KMS-11 (cell line): ENCODE measurements around the gene SNX9.

Experiments used
- H2AFZ ChIP-seq: fragments of 200-600 bp; sonication (generic); 2 replicates; pipeline ENCODE4 v1.6.1; 2016; ENCODE audit warnings: antibody characterized with exemption, mixed run types, low read depth
- H3K27ac ChIP-seq: fragments of 200-600 bp; sonication (generic); 2 replicates; pipeline ENCODE4 v1.6.1; 2016; ENCODE audit warnings: mild to moderate bottlenecking, mixed run types
- H3K27me3 ChIP-seq: fragments of 200-600 bp; sonication (generic); 2 replicates; pipeline ENCODE4 v1.6.1; 2017; ENCODE audit warnings: mild to moderate bottlenecking, low read depth, mixed run types, moderate library complexity; ENCODE audit not compliant: insufficient read depth
- H3K36me3 ChIP-seq: fragments of 200-600 bp; sonication (generic); 2 replicates; pipeline ENCODE4 v1.6.1; 2017; ENCODE audit warnings: mild to moderate bottlenecking, mixed run types; ENCODE audit not compliant: insufficient read depth
- H3K4me1 ChIP-seq: fragments of 200-600 bp; sonication (generic); 2 replicates; pipeline ENCODE4 v1.6.1; 2016; ENCODE audit warnings: mild to moderate bottlenecking, low read depth, mixed run types; ENCODE audit not compliant: poor library complexity, severe bottlenecking
- H3K4me2 ChIP-seq: fragments of 200-600 bp; sonication (generic); 2 replicates; pipeline ENCODE4 v1.7.0; 2016; ENCODE audit warnings: mild to moderate bottlenecking, mixed run types
- H3K4me3 ChIP-seq: fragments of 200-600 bp; sonication (generic); IDR thresholded peaks from 2 replicates; pipeline ENCODE4 v1.6.1; 2017; ENCODE audit warnings: low read depth, low read length, mixed read lengths; ENCODE audit not compliant: insufficient read depth
- H3K79me2 ChIP-seq: fragments of 200-600 bp; sonication (generic); 2 replicates; pipeline ENCODE4 v1.6.1; 2016; ENCODE audit warnings: low read depth, mixed run types; ENCODE audit not compliant: insufficient read depth
- H3K9ac ChIP-seq: fragments of 200-600 bp; sonication (generic); 2 replicates; pipeline ENCODE4 v1.6.1; 2016; ENCODE audit warnings: mild to moderate bottlenecking, mixed run types
- H4K20me1 ChIP-seq: fragments of 200-600 bp; sonication (generic); 2 replicates; pipeline ENCODE4 v1.6.1; 2016; ENCODE audit warnings: mild to moderate bottlenecking, mixed run types; ENCODE audit not compliant: insufficient read depth
- CTCF ChIP-seq: fragments of 200-600 bp; sonication (generic); conservative IDR thresholded peaks from 2 replicates; pipeline ENCODE4 v1.6.1; 2017; ENCODE audit warnings: low read depth, mild to moderate bottlenecking, antibody characterized with exemption, low read length, moderate library complexity, mixed read lengths

The SNX9 gene

DNA sequence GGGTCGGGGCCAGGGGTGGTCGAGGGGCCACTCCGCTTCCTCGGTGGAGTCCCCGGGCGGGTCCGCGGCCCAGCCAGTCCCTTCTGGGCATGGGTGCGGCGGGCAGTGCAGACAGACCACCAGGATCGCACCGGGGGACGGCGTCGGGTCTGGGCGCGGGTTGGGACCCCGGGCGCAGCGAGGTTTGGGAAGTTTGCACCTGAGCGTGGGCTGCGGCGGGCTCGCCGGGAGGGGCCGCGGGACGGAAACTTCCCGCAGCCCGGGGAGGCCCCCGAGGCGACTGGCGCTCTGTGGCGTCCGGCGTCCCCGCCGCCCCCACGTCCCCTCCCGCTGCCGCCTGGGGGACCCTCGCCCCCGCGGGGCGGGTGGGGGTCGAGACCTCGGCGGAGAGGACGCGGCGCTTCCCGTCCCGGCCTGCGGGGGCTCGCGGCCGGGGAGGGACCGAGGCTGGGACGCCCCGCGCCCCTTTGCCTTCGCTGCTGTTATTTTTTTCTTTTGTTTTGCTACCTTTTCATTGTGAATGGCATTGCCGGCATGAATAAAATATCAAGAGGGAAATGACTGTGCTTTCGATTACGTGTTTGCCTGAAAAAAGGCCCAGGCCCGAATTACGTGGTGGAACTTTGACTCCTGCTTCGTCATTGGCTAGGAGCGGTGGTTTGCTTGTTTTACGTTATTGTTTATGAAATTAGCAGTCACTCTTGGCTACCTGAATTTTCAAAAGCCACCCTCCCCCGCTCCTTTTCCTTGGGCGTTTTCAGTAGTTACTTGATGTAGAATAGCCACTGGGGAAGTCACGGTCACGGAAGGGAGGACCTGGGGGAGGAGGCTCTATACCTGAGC is 703 bp downstream of the SNX9 start:
- Histone ChIP-seq H3K9ac (no peak overlapping the region; the same call in 1 of the 2 replicates), H3K27ac (no peak overlapping the region), H3K79me2 (no peaks in the 10 kb centered on the region), H3K4me3 (no peak overlapping the region), H3K4me2 (peak overlapping the region; percentile 82), H4K20me1 (no peaks in the 10 kb centered on the region), H3K36me3 (no peaks in the 10 kb centered on the region), H2AFZ (peak overlapping the region; percentile 64), H3K4me1 (peaks cover 10% of the 10 kb centered on the region), H3K27me3 (peaks cover 47% of the 10 kb centered on the region)
- TF ChIP-seq CTCF = no peak

- Histone ChIP-seq H3K36me3 (no peaks in the 10 kb centered on the region), H3K9ac (no peak overlapping the region), H2AFZ (no peak overlapping the region), H3K4me2 (no peak overlapping the region), H4K20me1 (no peaks in the 10 kb centered on the region), H3K27ac (no peak overlapping the region), H3K4me3 (no peak overlapping the region), H3K79me2 (no peaks in the 10 kb centered on the region), H3K27me3 (peaks cover 36% of the 10 kb centered on the region), H3K4me1 (peaks cover 26% of the 10 kb centered on the region)
- TF ChIP-seq CTCF = no peak
Measured at GRCh38 chr6:157825243-157825904, 2.3 kb downstream of the SNX9 start.

GRCh38 chr6:157830354-157831017 is 7.4 kb downstream of the SNX9 start:
- Histone ChIP-seq H3K9ac (no peak overlapping the region; the same call in 1 of the 2 replicates), H3K27me3 (peaks cover 5% of the 10 kb centered on the region; the same call in 1 of the 2 replicates), H3K4me2 (peak overlapping the region; percentile 43), H3K79me2 (no peaks in the 10 kb centered on the region), H2AFZ (peak overlapping the region; percentile 14; the same call in 1 of the 2 replicates), H3K4me1 (peaks cover 66% of the 10 kb centered on the region), H3K36me3 (no peaks in the 10 kb centered on the region), H4K20me1 (no peaks in the 10 kb centered on the region), H3K4me3 (no peak overlapping the region), H3K27ac (peak overlapping the region; percentile 59)
- no peak for TF ChIP-seq CTCF

DNA sequence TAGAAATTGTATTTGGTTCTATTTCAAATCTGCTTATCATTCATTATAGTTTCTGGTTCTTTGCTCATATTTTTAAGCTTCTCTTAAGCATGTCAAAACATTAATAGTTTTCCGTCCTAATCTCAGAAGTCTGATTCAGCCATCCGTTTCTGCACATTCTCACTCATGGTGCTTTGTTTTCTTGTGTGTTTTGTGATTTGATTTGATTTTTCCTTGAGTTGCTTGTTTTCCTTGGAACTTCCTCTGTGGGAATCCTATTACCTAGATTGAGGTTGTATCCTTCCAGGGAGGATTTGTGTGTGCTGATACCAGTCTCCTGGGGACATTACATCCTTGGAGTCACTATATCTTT is 7.9 kb downstream of the SNX9 start:
- no peak for TF ChIP-seq CTCF
- Histone ChIP-seq H3K79me2 (no peaks in the 10 kb centered on the region), H3K4me2 (peak overlapping the region; percentile 43), H3K4me1 (peaks cover 66% of the 10 kb centered on the region), H3K4me3 (no peak overlapping the region), H3K27ac (peak overlapping the region; percentile 59), H3K36me3 (no peaks in the 10 kb centered on the region), H4K20me1 (no peaks in the 10 kb centered on the region), H3K27me3 (peaks cover 1% of the 10 kb centered on the region; the same call in 1 of the 2 replicates), H3K9ac (no peak overlapping the region; the same call in 1 of the 2 replicates), H2AFZ (no peak overlapping the region)
